Measurements from ENCODE around the gene SSBP3. TPM values are rescaled to one million over a fixed set of nuclear protein-coding genes. Genes with fewer than 3 reads are reported as not detected.

The SSBP3 gene
- total and polyA plus RNA-seq, 2 of the 13 experiments (the other 11 are each of a cell fraction or from before 2014, with no cell fraction given): 8.5 to 17.6 TPM

GRCh38 chr1:54347955-54348699 lies 58.1 kb downstream of the SSBP3 start (continued):
- TF ChIP-seq ZNF142 (CRISPR knock-in tag; IDR thresholded peaks at IDR 0.05): no peak
- TF ChIP-seq ZNF589 (CRISPR knock-in tag; conservative IDR thresholded peaks at IDR 0.05): no peak
- no peak for TF ChIP-seq UBTF (CRISPR knock-in tag; IDR thresholded peaks at IDR 0.05)
- no peak for TF ChIP-seq HOXD1 (CRISPR knock-in tag; IDR thresholded peaks at IDR 0.05)
- TF ChIP-seq PAF1 (CRISPR knock-in tag; IDR thresholded peaks at IDR 0.05): no peak
- no peak for TF ChIP-seq ZNF136 (CRISPR knock-in tag; IDR thresholded peaks at IDR 0.05; ENCODE audit: low read depth)
- no peak for TF ChIP-seq CBX2 (IDR thresholded peaks at IDR 0.05; ENCODE audit: low read depth, low read length)
- no peak for TF ChIP-seq CBX2 (CRISPR knock-in tag; IDR thresholded peaks at IDR 0.05; ENCODE audit: low read depth)
- no peak for TF ChIP-seq GLI4 (CRISPR knock-in tag; IDR thresholded peaks at IDR 0.05; ENCODE audit: borderline replicate concordance)
- no peak for TF ChIP-seq FOXK2 (IDR thresholded peaks at IDR 0.05)
- TF ChIP-seq PLSCR1 (CRISPR knock-in tag; IDR thresholded peaks at IDR 0.05; ENCODE audit: borderline replicate concordance): no peak
- TF ChIP-seq, protein P1, sequence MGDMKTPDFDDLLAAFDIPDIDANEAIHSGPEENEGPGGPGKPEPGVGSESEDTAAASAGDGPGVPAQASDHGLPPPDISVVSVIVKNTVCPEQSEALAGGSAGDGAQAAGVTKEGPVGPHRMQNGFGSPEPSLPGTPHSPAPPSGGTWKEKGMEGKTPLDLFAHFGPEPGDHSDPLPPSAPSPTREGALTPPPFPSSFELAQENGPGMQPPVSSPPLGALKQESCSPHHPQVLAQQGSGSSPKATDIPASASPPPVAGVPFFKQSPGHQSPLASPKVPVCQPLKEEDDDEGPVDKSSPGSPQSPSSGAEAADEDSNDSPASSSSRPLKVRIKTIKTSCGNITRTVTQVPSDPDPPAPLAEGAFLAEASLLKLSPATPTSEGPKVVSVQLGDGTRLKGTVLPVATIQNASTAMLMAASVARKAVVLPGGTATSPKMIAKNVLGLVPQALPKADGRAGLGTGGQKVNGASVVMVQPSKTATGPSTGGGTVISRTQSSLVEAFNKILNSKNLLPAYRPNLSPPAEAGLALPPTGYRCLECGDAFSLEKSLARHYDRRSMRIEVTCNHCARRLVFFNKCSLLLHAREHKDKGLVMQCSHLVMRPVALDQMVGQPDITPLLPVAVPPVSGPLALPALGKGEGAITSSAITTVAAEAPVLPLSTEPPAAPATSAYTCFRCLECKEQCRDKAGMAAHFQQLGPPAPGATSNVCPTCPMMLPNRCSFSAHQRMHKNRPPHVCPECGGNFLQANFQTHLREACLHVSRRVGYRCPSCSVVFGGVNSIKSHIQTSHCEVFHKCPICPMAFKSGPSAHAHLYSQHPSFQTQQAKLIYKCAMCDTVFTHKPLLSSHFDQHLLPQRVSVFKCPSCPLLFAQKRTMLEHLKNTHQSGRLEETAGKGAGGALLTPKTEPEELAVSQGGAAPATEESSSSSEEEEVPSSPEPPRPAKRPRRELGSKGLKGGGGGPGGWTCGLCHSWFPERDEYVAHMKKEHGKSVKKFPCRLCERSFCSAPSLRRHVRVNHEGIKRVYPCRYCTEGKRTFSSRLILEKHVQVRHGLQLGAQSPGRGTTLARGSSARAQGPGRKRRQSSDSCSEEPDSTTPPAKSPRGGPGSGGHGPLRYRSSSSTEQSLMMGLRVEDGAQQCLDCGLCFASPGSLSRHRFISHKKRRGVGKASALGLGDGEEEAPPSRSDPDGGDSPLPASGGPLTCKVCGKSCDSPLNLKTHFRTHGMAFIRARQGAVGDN (CRISPR knock-in tag; IDR thresholded peaks at IDR 0.05): peak; percentile 81
- TF ChIP-seq XRCC5 (optimal IDR thresholded peaks at IDR 0.05; ENCODE audit: low read length): peak; percentile 18
- TF ChIP-seq ATM (IDR thresholded peaks at IDR 0.05; ENCODE audit: borderline replicate concordance): no peak
